Activated naive CD8-positive, alpha-beta T cell treated with anti-CD3 and anti-CD28 coated beads for 36 hours (primary cell): Measurements from ENCODE around the gene PLEKHM3. TPM values are rescaled to one million over a fixed set of nuclear protein-coding genes. Genes with fewer than 3 reads are reported as not detected.
"Not testable (repeated sequence)": the region's sequence is repeated elsewhere in the genome, so short reads cannot be mapped to it uniquely, and the experiment has no call there.

Experiments
- DNase-seq: peaks from one replicate; pipeline ENCODE4 v3.0.0; 2021
- H3K27ac Mint-ChIP-seq: one replicate; pipeline ENCODE4 v1.8.0; 2022; ENCODE audit warnings: mild to moderate bottlenecking, moderate library complexity, mixed read lengths
- H3K27me3 Mint-ChIP-seq: one replicate; pipeline ENCODE4 v1.8.0; 2022; ENCODE audit warnings: mild to moderate bottlenecking, mixed read lengths
- H3K36me3 Mint-ChIP-seq: one replicate; pipeline ENCODE4 v1.8.0; 2021; ENCODE audit warnings: mild to moderate bottlenecking, mixed read lengths
- H3K4me1 Mint-ChIP-seq: one replicate; pipeline ENCODE4 v1.8.0; 2021; ENCODE audit warnings: mixed read lengths
- H3K4me3 Mint-ChIP-seq: one replicate; pipeline ENCODE4 v1.8.0; 2022; ENCODE audit warnings: mild to moderate bottlenecking, moderate library complexity, mixed read lengths
- H3K9me3 Mint-ChIP-seq: one replicate; pipeline ENCODE4 v1.8.0; 2022; ENCODE audit warnings: mixed read lengths
- total RNA-seq, 2 experiments: library from RNA; stranded (reverse); gene quantifications; one replicate each; pipeline ENCODE4 v1.2.3, GENCODE V29; 2021

PLEKHM3 gene
- total RNA-seq, 2 experiments from 2014 or later: 4.5 to 4.8 TPM

DNA sequence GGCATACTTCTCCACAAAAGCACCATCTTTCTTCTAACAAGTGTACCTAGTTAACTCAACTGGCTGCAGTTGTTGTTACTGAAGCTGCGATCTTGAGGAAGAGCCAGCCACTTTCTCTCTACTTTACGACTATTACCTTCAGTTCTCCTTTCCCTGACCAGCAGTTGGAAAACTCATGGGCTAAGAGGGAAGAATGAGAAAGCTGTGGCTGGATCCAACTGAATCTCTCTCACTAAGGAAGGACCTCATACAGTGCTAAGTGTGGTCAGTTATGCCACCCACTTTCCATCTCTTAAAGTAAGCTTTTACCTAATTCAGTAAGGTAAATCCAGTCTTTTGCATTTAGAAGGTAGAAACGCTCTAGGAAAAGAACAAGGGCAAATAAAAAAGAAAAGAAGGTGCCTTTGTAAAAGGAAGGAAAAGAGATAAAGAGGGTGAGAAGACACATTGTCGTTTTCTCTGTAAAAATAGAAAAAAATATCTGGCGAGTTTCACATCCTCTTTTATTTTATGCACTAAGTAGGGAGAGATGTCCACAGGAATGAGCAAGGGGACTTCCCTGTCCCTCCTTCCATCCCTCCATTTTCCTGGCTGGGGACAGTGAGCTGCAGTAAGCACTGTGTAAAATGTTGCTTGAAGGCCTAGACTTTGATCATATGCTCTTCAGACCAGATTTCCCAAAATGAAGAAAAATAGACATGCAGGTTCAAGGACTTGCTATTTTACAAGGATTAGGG lies 73.4 kb downstream of the PLEKHM3 start:
- H3K36me3 Mint-ChIP-seq: no peaks in the 10 kb centered on the region
- no peak overlapping the region for H3K4me3 Mint-ChIP-seq
- no peaks in the 10 kb centered on the region for H3K27me3 Mint-ChIP-seq
- H3K9me3 Mint-ChIP-seq: no peaks in the 10 kb centered on the region
- DNase-seq: no peak
- H3K4me1 Mint-ChIP-seq: no peaks in the 10 kb centered on the region
- no peak overlapping the region for H3K27ac Mint-ChIP-seq

DNA sequence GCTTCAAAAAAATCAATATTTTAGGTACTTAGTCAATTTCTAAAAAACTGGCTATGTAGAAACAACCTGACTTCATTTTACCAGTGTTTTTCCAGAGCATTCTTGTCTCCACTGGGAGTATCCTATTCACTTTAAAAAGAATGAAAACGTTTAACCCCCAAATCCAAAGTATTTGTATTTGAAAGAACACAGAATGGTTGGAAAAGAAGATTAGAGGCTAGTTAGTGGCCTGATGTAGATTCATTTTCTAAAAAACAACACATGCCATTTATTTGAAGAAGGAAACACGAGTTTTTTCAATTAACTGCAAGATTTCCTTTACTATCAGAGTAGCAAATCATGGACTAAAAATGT lies 74.6 kb downstream of the PLEKHM3 start:
- Mint-ChIP-seq H3K27me3 (no peaks in the 10 kb centered on the region), H3K27ac (no peak overlapping the region), H3K36me3 (no peaks in the 10 kb centered on the region), H3K9me3 (no peaks in the 10 kb centered on the region), H3K4me1 (no peaks in the 10 kb centered on the region), H3K4me3 (no peak overlapping the region)
- no peak for DNase-seq

DNA sequence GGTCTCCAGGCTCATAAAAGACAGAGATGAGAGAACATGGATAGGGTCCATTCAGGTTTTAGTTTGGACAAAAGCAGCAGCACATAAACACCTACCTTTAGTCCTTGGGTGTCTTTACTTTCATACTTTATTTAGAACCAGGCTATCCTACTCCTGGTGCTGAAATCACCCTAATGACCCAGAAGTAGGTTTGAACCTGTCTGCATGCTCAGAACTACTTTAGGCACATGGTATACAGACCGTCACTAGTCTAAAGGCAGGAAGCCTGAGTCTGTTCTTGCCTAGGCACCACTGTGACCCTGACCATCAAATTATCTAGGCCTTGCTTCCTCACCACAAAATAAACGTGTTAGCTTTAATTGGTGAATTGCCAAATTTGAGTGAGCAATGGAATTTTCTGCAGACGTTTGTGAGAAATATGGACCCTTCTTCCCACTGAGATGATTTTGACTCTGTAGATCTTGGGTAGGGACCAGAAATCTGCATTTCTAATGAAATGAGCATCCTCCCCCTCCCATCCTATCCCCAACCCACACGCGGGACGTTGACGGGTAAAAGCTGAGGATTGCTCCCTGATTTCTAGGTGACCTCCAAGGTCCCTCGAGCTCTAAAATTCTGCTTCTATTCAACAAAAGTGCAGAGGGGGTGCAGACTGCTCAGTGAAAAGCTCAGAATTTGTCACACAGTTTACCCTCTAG lies 75.1 kb downstream of the PLEKHM3 start:
- H3K4me3 Mint-ChIP-seq: no peak overlapping the region
- no peak for DNase-seq
- no peaks in the 10 kb centered on the region for H3K4me1 Mint-ChIP-seq
- H3K27me3 Mint-ChIP-seq: no peaks in the 10 kb centered on the region
- H3K36me3 Mint-ChIP-seq: no peaks in the 10 kb centered on the region
- no peaks in the 10 kb centered on the region for H3K9me3 Mint-ChIP-seq
- H3K27ac Mint-ChIP-seq: no peak overlapping the region

DNA sequence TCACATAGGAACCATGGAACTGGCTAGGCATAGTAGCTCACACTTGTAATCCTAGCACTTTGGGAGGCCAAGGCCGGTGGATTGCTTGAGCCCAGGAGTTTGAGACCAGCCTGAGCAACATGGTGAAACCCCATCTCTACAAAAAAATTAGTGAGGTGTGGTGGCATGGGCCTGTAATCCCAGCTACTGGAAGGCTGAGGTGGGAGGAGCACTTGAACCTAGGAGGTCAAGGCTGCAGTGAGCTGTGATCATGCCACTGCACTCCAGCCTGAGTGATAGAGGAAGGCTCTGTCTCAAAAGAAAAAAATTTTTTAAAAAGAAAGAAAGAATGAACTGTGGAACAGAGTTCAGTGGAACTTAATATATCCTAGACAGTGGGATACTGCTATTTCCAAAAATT lies 76.1 kb downstream of the PLEKHM3 start:
- H3K4me3 Mint-ChIP-seq, DNase-seq, H3K9me3 Mint-ChIP-seq, H3K4me1 Mint-ChIP-seq, H3K27ac Mint-ChIP-seq, H3K36me3 Mint-ChIP-seq, H3K27me3 Mint-ChIP-seq: not testable (repeated sequence)

DNA sequence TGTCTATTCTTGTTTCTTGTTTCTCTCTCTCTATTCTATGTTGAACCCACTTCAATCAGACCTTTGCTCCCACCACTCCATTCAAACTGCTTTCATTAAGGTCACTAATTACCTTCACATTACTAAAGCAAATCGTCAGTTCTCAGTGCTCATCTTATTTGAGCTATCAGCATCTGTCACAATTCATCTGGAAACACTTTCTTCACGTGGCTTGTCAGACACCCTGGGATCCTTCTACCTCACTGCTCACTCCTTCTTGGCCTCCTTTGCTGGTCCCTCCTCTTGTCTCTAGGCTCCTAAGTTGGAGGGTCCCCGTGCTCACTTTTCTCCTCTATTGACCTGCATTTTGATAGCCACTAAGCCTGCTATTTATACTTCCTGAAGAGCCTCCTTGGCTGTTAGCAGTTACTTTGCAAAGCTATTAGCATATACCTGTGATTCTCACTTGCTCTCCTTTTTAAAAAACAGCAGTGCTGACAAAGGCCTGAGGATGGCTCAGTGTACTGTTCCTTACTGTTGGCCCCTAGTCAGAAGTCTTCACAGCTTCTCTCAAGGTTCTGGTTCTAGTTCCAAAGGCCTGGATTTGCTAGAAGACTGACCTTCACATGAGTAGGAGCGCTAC lies 80.2 kb downstream of the PLEKHM3 start:
- Mint-ChIP-seq H3K4me3 (no peak overlapping the region), H3K36me3 (peaks cover 9% of the 10 kb centered on the region), H3K9me3 (no peaks in the 10 kb centered on the region)

DNA sequence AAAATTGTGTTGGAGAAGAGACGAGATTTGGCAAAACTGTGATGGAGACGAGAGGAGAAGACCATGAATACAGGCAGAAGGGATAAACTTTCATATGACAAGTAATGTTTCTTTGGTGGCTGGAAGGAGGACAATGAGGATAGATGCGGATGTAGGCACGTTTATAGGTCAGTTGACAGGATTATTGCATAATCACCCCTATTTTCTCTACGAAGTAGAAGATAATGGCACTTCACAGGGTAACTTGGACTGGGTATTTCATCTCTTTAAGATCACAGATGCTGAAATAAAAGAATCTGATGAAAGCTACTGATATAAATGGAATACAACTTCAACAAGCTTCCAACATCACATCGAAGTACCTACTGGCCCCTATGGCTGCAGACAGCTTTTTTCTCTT lies 81.0 kb downstream of the PLEKHM3 start:
- Mint-ChIP-seq H3K27me3 (no peaks in the 10 kb centered on the region), H3K4me3 (no peak overlapping the region), H3K36me3 (peaks cover 9% of the 10 kb centered on the region), H3K27ac (no peak overlapping the region), H3K9me3 (no peaks in the 10 kb centered on the region), H3K4me1 (no peaks in the 10 kb centered on the region)
- DNase-seq: no peak

More for the DNA sequence above, 80.2 kb downstream of the PLEKHM3 start:
- no peak for DNase-seq
- Mint-ChIP-seq H3K4me1 (no peaks in the 10 kb centered on the region), H3K27ac (no peak overlapping the region), H3K27me3 (no peaks in the 10 kb centered on the region)

DNA sequence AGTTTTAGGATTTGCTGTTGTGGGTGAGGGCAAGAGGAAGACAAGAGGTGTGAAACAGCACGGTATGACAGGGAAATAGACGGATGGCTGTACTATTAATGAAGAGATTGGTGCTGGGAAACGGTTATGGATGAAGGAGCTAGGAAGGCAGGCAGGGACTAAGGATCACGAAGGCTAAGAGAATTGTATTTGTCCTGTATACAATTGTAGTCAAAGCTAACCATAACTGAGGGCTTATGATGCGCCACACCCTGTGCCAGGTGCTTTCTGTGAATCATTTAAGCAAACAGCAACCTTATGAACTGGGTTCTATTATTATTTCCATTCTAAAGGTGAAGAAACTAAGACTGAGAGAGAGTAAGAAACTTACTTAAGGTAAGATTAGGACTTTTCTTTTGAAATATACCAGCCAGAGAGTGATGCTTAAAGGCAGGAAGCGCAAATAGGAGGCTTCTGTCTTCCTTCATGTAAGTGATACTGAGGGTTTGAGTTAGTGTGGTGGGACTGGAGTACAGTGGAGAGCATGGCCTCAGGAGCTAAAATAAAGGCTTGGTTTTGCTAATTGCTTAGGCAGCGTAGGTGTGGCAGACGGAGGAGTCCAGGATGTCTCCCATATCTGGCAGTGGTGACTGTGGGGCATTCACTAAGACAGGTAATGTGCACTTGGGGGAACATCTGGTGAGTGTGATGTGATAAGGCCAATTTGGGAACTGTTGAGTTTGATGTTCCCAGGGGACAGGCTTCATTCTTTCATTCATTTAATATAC lies 85.8 kb downstream of the PLEKHM3 start:
- DNase-seq: no peak
- H3K27ac Mint-ChIP-seq: no peak overlapping the region
- H3K4me3 Mint-ChIP-seq: no peak overlapping the region
- H3K4me1 Mint-ChIP-seq: no peaks in the 10 kb centered on the region
- no peaks in the 10 kb centered on the region for H3K9me3 Mint-ChIP-seq
- H3K36me3 Mint-ChIP-seq: peaks cover 9% of the 10 kb centered on the region
- no peaks in the 10 kb centered on the region for H3K27me3 Mint-ChIP-seq

DNA sequence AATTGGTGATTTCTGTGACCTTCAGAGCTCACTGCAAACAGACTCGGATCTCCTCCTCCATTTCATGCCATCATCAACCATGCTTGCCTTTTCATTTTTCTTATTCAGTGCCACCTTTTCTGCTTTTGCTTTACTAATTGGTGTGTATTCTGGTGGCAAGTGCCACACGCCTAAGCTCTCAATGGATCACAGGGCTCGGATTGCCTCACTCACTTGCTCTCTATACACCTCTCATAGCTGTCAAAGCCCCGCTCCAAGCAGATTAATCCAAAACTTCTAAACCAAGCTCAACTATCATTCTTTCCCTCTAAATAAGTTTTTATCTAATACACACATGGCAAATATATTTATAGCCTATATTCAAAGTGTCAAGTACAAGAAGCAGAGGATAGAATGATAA lies 86.4 kb downstream of the PLEKHM3 start:
- Mint-ChIP-seq H3K9me3 (no peaks in the 10 kb centered on the region), H3K4me1 (no peaks in the 10 kb centered on the region), H3K4me3 (no peak overlapping the region), H3K36me3 (peaks cover 4% of the 10 kb centered on the region), H3K27me3 (no peaks in the 10 kb centered on the region), H3K27ac (no peak overlapping the region)
- DNase-seq: no peak

DNA sequence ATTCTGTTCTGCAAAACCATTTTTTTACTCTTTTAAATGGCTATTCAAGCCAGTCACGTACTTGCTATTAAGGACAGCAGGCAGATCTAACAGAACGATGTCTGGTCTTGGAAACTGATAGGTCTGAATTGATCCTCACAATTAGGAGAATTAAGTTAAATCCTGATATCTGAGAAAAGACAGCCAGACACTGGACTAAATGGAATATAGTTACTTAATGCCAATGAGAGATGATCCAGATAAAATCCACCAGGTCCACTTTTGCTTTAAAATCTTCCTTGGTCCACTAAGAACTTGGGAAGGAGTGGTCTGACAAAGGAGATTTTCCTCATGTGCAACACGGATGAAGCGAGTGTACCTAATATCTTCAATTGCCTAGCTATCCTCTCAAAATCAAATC lies 86.9 kb downstream of the PLEKHM3 start:
- Mint-ChIP-seq H3K4me1 (no peaks in the 10 kb centered on the region), H3K27ac (no peak overlapping the region), H3K36me3 (peaks cover 3% of the 10 kb centered on the region), H3K9me3 (no peaks in the 10 kb centered on the region), H3K4me3 (no peak overlapping the region), H3K27me3 (no peaks in the 10 kb centered on the region)
- DNase-seq: no peak

DNA sequence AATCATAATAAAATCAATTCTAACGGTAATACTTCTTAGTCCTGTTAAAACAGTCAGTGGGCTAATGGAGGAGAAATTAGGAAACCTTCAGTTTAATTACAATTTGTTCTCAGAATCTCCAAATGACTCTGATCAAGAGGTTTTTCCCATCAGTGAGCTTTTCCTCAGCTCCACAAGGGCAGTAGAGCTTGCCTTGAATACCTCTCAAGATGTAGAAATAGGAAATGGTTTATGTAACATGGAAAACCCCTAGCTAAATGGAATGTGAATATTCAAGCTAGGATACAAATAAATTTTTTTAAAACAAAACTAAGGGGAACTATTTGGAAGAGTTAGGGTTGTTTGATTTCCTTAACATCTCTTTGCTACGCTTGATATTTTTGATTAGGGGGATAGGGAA lies 87.5 kb downstream of the PLEKHM3 start:
- Mint-ChIP-seq H3K36me3 (peaks cover 3% of the 10 kb centered on the region), H3K27ac (no peak overlapping the region), H3K9me3 (no peaks in the 10 kb centered on the region), H3K4me3 (no peak overlapping the region), H3K27me3 (no peaks in the 10 kb centered on the region), H3K4me1 (no peaks in the 10 kb centered on the region)
- DNase-seq: no peak

DNA sequence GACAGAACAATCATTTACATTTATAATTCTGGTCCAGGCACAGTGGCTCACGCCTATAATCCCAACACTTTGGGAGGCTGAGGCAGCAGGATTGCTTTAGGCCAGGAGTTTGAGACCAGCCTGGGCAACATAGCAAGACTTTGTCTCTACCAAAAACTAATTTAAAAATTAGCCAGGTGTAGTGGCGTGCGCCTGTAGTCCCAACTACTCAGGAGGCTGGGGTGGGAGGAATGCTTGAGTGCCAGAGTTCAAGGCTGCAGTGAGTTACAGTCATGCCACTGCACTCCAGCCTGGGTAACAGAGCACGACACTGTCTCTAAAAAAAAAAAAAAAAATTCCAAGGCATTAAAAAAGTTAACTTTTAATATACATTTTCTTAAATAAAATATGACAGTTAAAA lies 88.1 kb downstream of the PLEKHM3 start:
- no peak overlapping the region for H3K4me3 Mint-ChIP-seq
- peaks cover 2% of the 10 kb centered on the region for H3K36me3 Mint-ChIP-seq
- H3K27ac Mint-ChIP-seq: no peak overlapping the region
- no peak for DNase-seq
- H3K4me1 Mint-ChIP-seq: no peaks in the 10 kb centered on the region
- no peaks in the 10 kb centered on the region for H3K27me3 Mint-ChIP-seq
- H3K9me3 Mint-ChIP-seq: no peaks in the 10 kb centered on the region

DNA sequence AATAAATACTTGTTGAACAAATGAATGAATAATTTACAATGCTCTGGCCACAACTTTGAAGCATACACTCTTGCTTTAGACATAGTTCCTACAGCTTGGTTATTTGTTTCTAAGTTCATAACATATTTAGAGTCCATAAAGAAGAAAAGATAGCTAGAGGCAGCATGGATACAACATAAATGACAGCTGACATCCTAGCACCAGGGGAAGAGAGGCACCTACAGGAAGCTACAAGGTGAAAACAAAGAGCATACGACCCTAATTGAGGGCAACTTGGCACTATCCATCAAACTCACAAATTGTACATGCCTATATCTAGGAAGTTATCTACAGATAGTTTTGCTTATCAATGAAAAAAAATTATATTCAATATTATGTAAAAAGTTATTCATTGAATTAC lies 88.9 kb downstream of the PLEKHM3 start:
- no peaks in the 10 kb centered on the region for H3K4me1 Mint-ChIP-seq
- no peak for DNase-seq
- no peaks in the 10 kb centered on the region for H3K9me3 Mint-ChIP-seq
- H3K27ac Mint-ChIP-seq: no peak overlapping the region
- no peaks in the 10 kb centered on the region for H3K27me3 Mint-ChIP-seq
- H3K4me3 Mint-ChIP-seq: no peak overlapping the region
- H3K36me3 Mint-ChIP-seq: peaks cover 2% of the 10 kb centered on the region

DNA sequence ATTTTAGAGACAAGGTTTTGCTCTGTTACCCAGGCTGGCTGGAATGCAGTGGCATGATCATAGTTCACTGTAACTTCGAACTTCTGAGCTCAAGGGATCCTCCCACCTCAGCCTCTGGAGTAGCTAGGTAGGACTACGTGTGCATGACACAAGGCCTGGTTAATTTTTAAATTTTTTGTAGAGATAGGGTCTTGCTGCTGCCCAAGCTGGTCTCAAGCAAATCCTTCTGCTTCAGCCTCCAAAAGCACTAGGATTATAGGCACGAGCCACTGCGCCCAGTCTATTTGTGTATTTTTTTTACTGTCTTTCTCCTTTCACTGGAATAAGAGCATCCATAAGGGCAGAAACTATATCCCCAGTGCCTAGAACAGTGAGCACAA lies 89.3 kb downstream of the PLEKHM3 start:
- H3K27ac Mint-ChIP-seq: no peak overlapping the region

DNA sequence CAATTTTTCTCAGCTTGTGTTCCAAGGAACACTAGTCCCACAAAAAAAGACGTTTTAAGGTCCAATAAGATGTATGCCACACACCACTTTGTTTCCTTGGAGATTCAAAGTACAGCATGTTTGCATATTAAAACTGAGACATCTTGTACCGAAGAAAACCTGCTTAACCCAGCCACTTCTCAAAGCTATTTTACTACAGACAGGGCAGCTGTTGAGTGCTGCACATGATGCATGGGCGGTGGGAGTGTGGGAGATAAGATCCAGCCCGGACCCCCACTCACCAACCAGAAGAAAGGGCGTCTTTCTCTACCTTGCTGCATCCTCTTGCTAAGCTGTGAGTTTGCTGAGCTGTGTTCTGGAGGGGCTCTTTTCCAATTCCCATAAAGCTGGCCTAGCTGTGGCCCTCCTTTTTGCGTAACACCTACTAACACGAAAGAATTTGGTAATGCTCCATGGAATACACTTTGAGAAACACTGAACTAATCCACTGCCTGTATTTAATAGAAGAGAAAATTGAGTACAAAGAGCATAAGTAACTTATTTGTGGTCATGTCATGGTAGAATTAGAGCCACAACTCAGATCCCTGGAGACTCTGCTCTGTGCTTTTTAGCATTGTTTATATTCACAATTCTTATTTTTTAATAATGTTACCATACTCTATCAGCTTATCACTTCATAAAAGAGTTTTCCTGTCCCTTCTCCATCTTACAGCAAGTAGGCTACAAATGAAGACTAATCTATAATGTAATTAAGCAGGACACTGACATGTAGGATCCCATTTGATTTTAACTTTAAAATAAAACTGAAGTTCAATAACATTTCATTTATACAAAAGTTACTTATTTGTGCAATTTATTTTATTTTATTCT lies 90.0 kb downstream of the PLEKHM3 start:
- no peak for DNase-seq
- no peak overlapping the region for H3K27ac Mint-ChIP-seq
- H3K4me3 Mint-ChIP-seq: no peak overlapping the region
- peaks cover 2% of the 10 kb centered on the region for H3K36me3 Mint-ChIP-seq
- H3K4me1 Mint-ChIP-seq: no peaks in the 10 kb centered on the region
- no peaks in the 10 kb centered on the region for H3K27me3 Mint-ChIP-seq
- H3K9me3 Mint-ChIP-seq: no peaks in the 10 kb centered on the region

More for the DNA sequence above, 89.3 kb downstream of the PLEKHM3 start:
- Mint-ChIP-seq H3K27me3 (no peaks in the 10 kb centered on the region), H3K9me3 (no peaks in the 10 kb centered on the region), H3K36me3 (peaks cover 2% of the 10 kb centered on the region), H3K4me1 (no peaks in the 10 kb centered on the region), H3K4me3 (no peak overlapping the region)
- DNase-seq: no peak
